ENCODE data around the gene ABO.
"Not testable (repeated sequence)": the region's sequence is repeated elsewhere in the genome, so short reads cannot be mapped to it uniquely, and the experiment has no call there.

ABO gene

DNA sequence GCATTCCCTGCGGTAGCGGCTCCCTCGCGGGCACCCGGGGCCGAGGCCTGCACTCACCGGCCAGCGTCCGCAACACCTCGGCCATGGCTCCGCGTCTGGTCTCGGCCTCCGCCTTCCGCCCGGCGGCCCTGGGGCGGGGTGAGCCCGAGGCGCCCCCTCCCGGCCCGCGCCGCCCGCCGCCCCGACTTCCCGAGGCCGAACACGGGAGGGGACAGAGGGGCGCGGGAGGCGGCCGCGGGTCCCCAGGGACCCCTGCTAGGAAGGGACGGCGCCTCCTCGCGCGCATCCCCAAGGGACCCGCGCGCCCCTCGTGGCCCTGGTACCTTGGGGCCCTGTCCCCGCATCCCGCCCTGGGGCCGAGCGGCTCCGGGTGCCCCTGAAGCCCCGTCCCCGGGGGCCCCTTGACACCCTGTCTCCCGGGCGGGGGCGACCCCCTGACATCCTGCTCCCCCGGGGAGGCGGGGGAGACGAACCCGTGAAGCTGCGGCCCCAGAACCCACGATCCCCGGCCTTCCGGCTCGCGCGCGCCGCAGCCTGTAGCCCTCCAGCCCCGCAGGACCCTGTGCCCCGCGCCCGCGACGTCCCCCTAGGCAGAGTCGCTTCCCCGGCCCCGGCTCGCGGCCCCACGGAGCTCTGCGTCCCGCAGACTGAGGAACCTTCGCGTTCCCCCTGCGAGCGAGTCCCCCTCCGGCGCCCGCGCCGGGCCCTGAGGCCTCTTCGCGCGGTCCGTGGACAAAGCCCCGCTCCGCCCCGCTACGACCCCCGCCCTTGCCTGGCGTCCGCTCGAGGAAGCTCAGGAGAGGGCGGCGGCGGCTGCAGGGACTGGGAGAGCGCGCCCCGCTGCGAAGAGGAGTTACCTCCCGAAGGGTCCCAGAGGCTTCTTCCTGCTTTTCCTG, at the start of gene ABO:
Gene ABO (minus strand): TSS at position 97 of the 896 bp plus-strand sequence.
- no peak for DNase-seq

DNA sequence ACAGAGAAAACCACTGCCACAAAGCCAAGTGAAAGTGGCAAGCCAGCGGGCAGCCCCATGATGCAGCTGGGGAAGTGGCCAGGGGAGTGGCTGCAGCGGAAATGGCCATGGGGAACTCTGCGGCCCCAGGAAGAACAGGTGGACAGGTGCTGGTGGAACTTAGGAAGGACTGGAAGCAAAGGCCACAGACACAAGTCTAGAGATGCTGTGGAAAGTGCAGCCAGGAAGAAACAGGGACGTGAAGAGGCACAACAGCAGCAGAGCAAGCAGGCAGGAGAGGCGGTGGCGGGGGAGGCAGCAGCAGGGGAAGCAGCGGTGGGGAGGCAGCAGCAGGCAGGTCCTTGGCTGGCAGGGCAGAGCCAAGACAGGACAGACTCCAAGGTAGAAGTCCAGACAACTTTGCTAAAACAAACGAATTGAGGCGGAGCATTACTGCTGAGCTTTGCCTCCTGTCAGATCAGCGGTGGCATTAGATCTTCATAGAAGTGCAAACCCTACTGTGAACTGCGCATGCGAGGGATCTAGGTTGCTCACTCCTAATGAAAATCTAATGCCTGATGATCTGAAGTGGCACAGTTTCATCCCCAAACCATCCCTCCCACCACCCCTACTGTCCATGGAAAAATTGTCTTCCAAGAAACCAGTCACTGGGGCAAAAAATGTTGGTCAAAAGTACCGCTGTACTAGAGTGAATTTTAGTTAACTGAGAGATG, 49.1 kb upstream of the ABO start:
- no peak for DNase-seq

DNA sequence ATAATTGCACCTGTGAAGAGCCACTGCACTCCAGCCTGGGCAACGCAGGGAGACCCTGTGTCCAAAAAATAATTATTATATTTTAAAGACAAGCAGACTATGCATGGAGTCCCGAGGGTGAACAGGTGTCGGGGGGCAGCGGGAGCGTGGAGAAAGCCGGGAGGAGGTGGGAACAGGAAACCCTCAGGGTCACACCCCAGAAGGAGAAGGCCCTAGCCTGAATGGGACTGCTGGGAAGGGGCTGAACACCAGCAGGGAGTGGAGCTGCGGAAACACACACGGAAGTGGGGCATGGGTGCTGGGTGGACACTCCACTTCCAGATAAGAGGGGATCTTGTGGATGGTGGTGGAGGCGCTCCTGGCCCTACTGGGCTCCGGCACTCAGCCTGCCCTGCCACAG, 48.2 kb upstream of the ABO start:
- no peak for DNase-seq

DNA sequence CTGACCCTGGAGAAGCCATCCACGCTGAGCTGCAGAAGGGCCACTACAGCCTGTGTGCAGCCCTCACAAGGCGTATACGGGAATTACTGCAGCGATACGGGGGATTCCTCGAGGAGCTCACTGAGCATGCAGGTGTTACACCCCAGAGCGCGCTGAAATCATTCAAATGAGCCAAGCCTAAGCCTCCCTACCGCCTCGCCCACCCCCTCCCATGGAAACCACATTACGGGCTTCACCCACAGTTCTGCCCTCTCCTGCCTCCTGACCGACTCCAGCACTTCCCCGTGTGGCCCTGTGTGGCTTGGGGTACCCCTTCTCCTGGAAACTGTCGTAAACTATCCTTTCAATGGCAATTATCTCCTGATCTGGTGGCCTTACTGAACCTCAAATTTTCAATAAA, 47.7 kb upstream of the ABO start:
- no peak for DNase-seq

DNA sequence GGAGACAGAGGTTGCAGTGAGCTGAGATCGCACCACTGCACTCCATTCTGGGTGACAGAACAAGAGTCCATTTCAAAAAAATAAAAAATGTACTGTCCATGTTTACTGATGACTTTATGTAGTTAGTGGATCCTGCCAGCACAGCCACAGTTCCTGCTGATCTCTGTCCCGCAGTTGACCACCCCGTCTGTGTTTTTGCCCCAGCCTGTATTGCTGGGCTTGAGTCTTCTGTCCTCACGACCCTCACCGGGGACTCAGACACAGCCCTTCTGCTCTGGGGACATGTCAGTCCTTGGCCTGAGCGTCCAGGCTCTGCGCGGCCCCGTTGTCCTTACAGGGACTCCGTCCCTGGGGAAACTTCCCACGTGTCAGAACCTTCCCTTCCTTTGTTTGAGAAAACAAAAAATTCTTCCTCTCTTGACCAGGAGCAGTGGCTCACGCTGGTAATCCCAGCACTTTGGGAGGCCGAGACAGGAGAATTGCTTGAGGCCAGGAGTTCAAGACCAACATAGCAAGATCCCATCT, 46.5 kb upstream of the ABO start:
- DNase-seq = no peak

DNA sequence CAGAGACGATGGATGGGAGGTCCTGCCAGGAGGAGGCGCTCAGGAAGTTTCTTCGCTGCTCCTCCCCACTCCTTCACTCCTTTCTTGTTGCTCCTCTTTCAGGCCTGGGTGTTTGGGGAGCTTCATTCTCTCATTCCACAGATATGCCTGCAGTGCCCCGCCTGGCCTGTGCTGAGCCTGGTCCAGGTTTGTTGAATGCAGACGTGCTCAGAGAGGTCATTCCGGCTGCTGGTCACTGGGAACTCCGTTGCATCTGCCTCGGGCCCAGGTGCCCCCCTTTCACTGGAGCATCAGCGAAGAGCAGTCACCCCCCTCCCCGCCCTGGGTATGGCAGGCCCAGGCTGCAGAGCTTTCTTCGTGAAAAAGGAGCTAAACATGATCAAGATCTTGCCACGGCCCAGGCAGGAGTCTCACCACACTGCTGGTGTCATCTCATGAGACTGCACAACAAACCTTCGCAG, 45.5 kb upstream of the ABO start:
- DNase-seq = no peak

DNA sequence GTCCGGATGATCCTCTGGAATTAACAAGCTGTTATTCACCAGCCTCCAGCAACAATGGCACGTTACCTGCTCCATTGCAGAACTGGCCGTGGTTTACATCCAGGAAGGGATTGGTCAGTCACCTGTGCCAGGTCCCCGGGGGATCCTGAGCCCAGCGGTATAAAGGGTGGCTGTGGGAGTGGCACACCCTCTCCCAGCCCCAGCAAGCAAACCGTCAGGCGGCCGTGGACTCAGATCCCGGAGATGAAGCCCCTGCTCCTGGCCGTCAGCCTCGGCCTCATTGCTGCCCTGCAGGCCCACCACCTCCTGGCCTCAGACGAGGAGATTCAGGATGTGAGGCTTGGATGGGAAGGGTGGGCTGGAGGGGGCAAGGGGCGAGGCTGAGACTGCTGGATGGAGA, 42.5 kb upstream of the ABO start:
- DNase-seq = not testable (repeated sequence)

DNA sequence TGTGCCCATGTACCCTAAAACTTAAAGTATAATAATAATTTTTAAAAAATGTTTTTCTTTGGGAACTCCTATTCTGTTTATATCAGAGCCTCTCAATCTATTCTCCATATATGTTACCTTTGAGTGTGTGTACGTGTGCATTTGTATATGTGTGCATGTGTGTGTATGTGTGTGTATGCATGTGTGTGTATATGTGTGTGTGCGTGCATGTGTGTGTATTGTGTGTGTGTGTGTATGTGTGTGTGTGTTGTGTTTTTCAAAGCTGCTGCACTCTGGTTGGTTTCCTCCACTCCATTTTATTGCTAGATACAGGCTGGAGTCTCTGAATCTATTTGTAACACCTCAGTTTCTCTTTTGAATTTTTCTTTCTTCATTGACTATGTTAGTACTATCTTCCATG, 41.0 kb upstream of the ABO start:
- no peak for DNase-seq

DNA sequence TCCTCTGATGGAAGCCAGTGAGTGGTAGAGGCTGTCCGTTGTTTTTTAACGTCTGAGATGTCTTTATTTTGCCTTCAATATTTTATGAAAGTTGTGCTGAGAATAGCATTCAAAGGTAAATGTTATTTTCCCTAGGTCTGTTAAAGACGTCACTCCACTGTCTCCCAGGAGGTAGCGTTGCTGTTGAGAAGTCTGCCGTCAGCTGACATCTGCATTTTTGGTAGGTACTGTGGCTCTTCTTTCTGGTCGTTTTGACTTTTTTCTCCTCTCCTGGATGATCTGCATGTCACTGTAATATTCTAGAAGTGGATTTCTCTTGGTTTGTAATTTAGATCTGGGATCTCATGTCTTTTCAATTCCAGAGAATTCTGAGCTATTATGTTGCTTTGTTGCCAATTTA, 34.6 kb upstream of the ABO start:
- DNase-seq = no peak

DNA sequence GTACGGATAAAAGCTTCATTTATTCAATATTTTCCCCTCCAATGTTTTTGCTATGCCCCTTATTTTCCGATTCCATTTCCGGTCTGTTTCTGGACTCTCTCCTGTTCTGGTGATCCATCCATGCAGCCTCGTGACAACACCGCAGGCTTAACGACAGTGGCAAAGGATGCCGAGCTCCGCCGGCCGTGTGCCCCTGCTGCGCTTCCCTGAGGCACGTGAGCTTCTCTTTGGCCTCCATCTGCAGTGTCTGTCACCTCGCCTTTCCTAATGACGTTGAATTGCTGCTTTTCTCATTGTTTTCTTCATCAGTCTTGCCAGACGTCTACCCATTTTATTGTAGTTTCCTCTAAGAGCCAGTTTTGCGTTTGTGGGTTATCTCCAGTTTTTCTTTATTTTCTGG, 32.3 kb upstream of the ABO start:
- no peak for DNase-seq

DNA sequence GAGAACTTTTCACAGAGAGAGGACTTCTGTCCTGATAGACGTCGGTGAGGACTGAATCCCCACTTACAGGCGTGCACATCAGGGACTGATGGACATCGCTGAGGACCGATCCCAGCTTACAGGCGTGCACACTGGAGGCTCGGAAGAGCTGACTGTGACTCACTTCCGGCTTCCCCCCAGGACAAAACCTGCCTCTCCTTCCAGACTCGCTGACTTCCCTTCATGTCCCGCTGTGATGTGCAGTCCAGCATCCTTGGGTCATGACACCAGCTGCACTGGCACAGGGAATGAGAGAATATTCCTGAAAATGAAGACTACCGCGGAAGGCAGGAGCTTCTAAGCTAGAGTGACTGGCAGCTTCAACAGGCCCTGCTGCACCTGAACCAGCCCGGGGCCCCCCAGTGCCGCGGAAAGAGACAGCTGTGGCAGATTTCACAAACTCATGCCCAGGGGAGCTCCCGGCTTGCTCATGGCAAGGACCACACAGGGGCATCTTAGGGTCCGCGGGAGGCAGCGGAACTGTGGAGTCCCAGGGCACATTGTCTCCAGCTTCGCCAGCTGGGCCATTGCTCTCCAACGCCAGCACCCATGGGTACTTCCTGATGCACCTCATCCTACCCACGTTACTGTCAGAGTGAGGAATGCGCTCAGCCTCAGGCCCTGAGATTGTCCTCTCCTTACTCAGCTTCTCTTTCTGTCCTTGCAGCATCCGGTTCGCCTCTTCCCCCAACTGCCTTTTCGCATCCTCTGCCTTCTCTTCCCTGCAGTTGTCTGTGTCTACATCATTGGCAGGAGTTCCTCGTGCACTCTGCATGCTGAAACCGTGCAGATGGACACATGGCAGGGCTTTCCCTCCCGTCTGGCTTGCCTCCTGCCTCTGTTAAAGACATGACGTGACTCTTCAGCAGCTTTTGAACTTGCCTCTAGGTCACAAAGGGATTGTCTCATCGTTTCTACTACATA, 31.5 kb upstream of the ABO start:
- DNase-seq = no peak

DNA sequence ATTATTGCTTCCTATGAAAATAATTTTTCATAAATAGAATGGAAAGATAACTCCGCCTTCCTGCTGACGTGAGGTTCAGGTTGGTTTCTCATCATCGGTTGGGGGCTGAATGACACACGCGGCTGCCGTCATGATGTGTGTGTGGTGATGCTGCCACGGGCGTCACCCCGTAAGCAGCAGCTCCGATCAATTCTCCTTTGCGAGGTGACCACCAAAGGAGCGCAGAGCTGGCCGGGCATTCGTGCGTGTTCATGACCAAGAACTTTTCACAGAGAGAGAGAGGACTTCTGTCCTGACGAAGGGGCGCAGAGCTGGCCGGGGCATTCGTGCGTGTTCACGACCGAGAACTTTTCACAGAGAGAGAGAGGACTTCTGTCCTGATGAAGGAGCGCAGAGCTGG, 30.7 kb upstream of the ABO start:
- no peak for DNase-seq

DNA sequence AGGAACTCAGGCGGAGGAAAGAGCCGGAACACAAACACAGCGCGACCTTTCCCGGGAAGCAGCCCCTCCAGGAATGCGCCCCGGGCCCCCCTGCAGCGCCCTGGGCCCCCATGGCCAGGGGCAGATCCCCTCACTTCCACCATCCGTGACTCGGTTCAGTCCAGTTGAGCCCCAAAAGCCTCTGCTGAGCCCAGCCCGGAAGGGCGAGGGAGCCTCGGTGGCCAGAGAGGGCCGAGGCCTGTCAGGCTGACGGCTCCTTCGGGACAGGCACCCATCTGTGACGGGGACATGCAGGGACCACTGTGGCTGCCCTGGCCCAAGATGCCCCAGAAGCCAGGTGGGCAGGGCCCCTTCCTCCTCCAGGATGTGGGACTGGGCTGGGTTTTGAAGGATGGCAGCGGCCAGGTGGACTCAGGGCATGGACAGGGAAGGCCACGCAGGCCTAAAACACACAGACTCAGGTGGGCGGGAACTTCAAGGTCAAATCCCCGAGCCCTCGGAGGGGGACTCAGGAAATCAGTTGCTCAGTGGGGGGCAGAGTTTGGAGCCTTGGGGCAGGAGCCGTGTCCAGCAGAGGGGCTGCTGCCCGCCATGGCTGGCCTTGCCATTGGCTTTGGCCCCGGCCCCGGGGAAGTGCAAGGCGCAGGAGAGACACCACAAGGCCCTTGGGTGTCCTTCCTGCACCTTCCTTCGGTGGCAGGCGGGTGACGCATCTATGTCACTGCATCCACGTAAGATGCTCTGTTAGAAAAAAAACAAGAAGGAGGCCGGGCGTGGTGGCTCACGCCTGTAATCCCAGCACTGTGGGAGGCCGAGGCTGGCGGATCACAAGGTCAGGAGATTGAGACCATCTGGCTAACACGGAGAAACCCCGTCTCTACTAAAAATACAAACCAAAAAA, 29.7 kb upstream of the ABO start:
- no peak for DNase-seq

DNA sequence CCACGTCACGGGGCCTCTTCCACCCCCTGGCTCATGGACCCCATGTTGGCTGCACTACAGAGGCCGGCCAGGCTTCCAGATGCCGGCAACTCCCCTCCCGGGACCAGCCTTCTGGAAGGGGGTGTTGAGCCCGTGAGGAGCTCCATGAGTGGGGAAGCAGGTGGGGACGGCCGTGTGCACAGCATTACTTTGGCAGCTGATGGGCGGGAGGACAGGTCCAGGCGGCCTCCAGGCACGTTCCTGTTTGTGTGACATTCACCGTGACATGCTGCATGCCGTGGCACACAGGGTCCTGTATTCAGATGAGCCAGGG, 29.1 kb upstream of the ABO start:
- no peak for DNase-seq

DNA sequence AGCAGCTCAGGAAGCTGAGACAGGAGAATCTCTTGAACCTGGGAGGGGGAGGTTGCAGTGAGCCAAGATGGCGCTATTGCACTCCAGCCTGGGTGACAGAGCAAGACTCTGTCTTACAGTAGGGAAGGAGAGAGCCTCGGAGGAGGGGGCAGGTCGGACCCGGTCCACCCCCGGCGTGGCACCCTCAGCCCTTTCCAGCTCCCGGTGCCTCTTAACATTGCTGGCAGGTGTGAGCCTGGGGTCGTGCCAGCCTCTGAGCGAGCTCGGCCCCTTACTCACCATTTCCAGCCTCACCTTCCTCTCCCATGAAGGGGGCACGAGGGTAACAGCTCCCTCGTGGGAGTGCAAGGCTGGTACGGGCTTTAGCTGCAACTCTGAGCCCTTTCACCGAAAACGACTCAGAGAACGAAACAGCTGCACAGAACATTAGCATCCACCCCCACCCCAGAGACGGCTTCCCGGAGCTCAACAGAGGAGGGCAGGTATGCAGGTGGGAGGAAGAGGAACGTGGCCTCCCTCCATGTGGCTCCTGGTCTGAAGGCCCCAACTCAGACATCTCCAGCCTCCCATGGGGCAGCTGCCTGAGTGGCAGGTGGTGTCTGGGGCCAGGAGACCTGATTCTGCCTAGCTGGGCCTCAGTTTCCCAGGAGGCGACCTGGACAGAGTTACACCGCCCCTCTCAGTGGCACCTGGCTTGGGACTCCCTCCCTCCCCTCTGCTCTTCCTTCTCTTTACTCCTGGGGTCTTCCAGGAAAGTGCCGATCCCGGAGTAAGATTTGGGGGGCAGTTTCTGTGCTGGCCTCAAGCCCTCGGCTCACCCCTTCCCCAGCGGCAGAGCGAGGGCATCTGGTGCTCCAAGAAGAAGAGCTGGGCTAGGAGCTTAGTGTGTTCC, 28.5 kb upstream of the ABO start:
- DNase-seq = no peak

DNA sequence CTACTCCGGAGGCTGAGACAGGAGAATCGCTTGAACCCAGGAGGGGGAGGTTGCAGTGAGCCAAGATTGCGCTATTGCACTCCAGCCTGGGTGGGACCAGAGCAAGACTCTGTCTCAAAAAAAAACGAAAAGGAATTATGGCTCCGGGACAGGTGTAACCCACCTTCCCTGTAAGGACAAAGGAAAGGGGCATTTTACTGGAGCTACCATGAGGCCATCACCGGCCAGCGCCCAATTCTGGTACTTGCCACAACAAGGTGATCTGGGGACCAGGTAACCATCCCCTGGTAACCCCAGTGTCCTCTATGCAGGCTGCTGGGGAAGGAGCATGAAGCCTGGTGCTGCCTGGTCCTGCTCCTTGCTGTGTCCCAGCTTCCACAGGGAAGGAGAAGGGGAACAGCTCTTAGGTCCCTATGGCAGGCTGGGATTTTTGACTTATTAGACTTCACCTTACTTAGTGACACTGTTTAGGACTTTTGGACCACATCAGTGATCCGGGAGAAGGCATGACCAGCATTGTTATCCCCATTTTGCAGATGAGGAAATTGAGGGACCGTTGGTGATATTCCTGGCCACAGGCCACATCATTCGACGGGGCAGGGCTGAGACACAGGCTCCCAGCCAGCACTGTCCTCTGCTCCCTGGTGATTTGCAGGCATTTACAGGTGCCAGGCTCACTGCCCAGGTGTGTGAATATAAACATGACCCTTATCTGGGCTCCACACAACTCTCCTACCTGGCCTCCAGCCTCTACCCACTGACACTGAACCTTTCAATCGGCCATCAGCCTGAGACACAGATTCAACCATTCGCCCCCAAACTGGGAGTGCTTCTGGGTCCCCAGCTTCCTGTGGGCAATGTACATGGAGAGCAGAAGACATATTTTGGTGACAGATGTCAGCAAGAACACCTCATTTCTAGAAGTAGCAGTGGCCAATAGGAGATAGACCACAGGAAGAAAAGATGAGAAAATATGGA, 26.5 kb upstream of the ABO start:
- no peak for DNase-seq

DNA sequence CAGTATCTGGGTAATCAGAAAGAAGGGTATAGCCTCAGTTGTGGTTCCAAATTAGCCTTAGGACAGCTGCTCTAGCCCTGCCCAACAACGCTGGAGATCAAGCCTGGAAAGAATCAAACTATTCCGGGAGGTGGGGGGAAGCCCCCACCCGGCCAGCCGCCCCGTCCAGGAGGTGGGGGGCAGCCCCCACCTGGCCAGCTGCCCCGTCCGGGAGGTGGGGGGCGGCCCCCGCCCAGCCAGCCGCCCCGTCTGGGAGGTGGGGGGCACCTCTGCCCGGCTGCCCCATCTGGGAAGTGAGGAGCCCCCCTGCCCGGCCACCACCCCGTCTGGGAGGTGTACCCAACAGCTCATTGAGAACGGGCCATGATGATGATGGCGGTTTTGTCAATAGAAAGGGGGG, 25.0 kb upstream of the ABO start:
- DNase-seq = not testable (repeated sequence)

DNA sequence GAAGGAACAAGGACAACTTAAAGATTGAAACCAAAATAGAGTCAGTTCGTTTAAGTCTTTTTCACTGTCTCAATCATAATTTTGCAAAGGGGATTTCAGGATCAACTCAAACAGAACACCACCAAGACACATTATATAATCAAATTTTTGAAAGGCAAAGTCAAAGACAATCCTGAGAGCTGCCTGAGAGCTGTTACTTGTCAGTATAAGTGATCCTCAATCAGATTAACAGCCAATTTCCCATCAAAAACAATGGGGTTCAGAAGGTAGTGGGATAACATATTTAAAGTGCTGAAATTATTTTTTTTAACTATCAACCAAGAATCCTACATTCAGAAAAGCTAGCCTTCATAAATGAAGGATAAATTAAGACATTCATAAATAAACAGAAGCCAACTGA, 19.3 kb upstream of the ABO start:
- no peak for DNase-seq

DNA sequence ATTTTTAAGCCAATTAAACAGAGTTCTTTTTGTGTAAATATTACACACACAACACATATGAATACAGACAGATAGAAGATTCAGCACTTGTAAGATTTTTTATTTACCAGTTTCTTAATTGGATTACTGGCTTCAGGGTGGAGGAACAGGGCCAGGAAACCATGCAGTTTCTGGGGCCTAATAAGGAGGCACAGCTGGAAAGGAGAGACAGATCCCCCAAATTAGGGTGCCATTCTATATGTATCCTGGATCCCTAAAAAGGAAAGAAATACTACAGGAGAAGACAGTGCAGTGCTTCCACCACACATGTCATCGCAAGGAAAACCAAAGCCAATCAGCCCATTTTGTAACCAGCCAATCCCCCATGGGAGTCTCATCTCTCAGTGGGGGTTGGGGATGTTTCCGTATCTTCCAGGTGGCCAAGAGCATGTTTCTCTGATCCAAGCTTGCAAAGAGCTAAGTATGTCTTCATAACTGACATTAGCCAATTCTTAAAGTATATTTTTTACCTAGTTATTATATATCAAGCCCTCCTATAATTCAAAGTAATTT, 15.8 kb upstream of the ABO start:
- no peak for DNase-seq

Measured in NCI-H2107 (cell line).